OCI-LY7 (cell line): ENCODE results near the gene TREML1. TPM values are rescaled to one million over a fixed set of nuclear protein-coding genes. Genes with fewer than 3 reads are reported as not detected.

Experiments used
- BruUV-seq: library from RNA; stranded (reverse); fragments of 400-500 nt; replicated peaks from 2 replicates; lab custom pipeline; 2021; lab: Mats Ljungman, UMichigan
- CTCF ChIA-PET: fragments of 300-600 bp; sonication (Branson Sonifier 250); formaldehyde crosslinking; loops from one replicate; lab custom pipeline; 2022; ENCODE audit warnings: antibody characterized with exemption; ENCODE audit not compliant: unreplicated experiment; lab: Charles Lee
- POLR2A ChIA-PET: fragments of 300-600 bp; sonication (Branson Sonifier 250); formaldehyde crosslinking; loops from one replicate; lab custom pipeline; 2022; ENCODE audit warnings: antibody characterized with exemption; lab: Charles Lee
- DNase-seq: peaks from one replicate; pipeline ENCODE4 v3.0.0-alpha.2; 2015; ENCODE audit warnings: low spot score
- H2AFZ ChIP-seq: fragments of 200-600 bp; sonication (generic), shearing (Covaris generic); 2 replicates; pipeline ENCODE4 v1.6.1; 2014; ENCODE audit warnings: mild to moderate bottlenecking, antibody characterized with exemption, low read length, moderate library complexity
- H3K27ac ChIP-seq: fragments of 200-600 bp; sonication (generic); 2 replicates; pipeline ENCODE4 v1.5.1; 2014; ENCODE audit warnings: mixed run types, low read depth, mild to moderate bottlenecking, moderate library complexity, low read length, inconsistent platforms; ENCODE audit not compliant: poor library complexity, severe bottlenecking
- H3K36me3 ChIP-seq: fragments of 200-600 bp; sonication (generic); 2 replicates; pipeline ENCODE4 v1.6.1; 2014; ENCODE audit warnings: mild to moderate bottlenecking, antibody characterized with exemption, low read length, moderate library complexity, mixed read lengths; ENCODE audit not compliant: insufficient read depth
- H3K4me1 ChIP-seq: fragments of 200-600 bp; sonication (generic); 2 replicates; pipeline ENCODE4 v1.5.1; 2014; ENCODE audit warnings: mild to moderate bottlenecking, low read length; ENCODE audit not compliant: insufficient read depth, poor library complexity, severe bottlenecking
- H3K4me2 ChIP-seq: fragments of 200-600 bp; sonication (generic); 2 replicates; pipeline ENCODE4 v1.6.1; 2014; ENCODE audit warnings: mild to moderate bottlenecking, low read length
- H3K4me3 ChIP-seq: fragments of 200-600 bp; sonication (generic); 2 replicates; pipeline ENCODE4 v1.5.1; 2014; ENCODE audit warnings: mild to moderate bottlenecking, low read depth, low read length; ENCODE audit not compliant: poor library complexity, severe bottlenecking
- H3K79me2 ChIP-seq: fragments of 200-600 bp; sonication (generic); 2 replicates; pipeline ENCODE4 v1.6.1; 2016; ENCODE audit warnings: low read depth, mild to moderate bottlenecking, low read length, moderate library complexity, mixed read lengths; ENCODE audit not compliant: insufficient read depth
- H3K9me2 ChIP-seq: fragments of 200-600 bp; sonication (generic); 2 replicates; pipeline ENCODE4 v1.6.1; 2016; ENCODE audit warnings: mild to moderate bottlenecking, low read length, mixed read lengths; ENCODE audit not compliant: insufficient read depth
- H3K9me3 ChIP-seq: fragments of 200-600 bp; sonication (generic); 2 replicates; pipeline ENCODE4 v1.6.1; 2014; ENCODE audit warnings: mild to moderate bottlenecking, mixed run types, low read length, mixed read lengths
- H4K20me1 ChIP-seq: fragments of 200-600 bp; sonication (generic); 2 replicates; pipeline ENCODE4 v1.6.1; 2014; ENCODE audit warnings: mild to moderate bottlenecking, antibody characterized with exemption, low read length, moderate library complexity, mixed read lengths; ENCODE audit not compliant: insufficient read depth
- CTCF ChIP-seq: fragments of 200-600 bp; sonication (generic); conservative IDR thresholded peaks from 2 replicates; pipeline ENCODE4 v1.5.1; 2014; ENCODE audit warnings: mild to moderate bottlenecking, antibody characterized with exemption, low read length, moderate library complexity, mixed read lengths
- EZH2phosphoT487 ChIP-seq: fragments of 200-600 bp; sonication (generic); IDR thresholded peaks from 2 replicates; pipeline ENCODE4 v1.6.1; 2018; ENCODE audit warnings: low read depth, borderline replicate concordance, mild to moderate bottlenecking, mixed run types, antibody characterized with exemption, low read length, moderate library complexity, mixed read lengths
- intact Hi-C: fragments of 100-400 bp; cut with micrococcal nuclease; formaldehyde crosslinking; loops from one replicate; pipeline ENCODE4 v1.10.0; 2022; ENCODE audit not compliant: unreplicated experiment
- total RNA-seq, 2 experiments: library from RNA; depleted of rRNA in 1 of 2; stranded (reverse); fragments of >200 nt in 1 of 2; shearing (Covaris generic) in 1 of 2; gene quantifications; 2 replicates each; pipeline ENCODE4 v1.2.3, GENCODE V29; 2014 to 2022

TREML1 gene
- total RNA-seq, 2 experiments from 2014 or later = not detected

GRCh38 chr6:41193171-41193734, 39.1 kb upstream of the TREML1 start:
- Histone ChIP-seq H4K20me1 (no peaks in the 10 kb centered on the region), H3K9me2 (no peaks in the 10 kb centered on the region), H3K27ac (no peak overlapping the region), H3K9me3 (peaks cover 16% of the 10 kb centered on the region; the same call in 1 of the 2 replicates), H3K79me2 (no peaks in the 10 kb centered on the region), H2AFZ (no peak overlapping the region), H3K36me3 (peaks cover 55% of the 10 kb centered on the region), H3K4me3 (no peak overlapping the region), H3K4me2 (no peak overlapping the region), H3K4me1 (peaks cover 2% of the 10 kb centered on the region)
- DNase-seq = no peak
- ChIA-PET CTCF (no interaction called here), POLR2A (no interaction called here)
- intact Hi-C loops = no loop called here
- BruUV-seq = no TSS peak
- no peak for TF ChIP-seq EZH2phosphoT487
- no peak for TF ChIP-seq CTCF

- no peak overlapping the region for H3K27ac ChIP-seq
- intact Hi-C loops = no loop called here
- H3K4me3 ChIP-seq = no peak overlapping the region
- no TSS peak for BruUV-seq
- ChIA-PET POLR2A (no interaction called here), CTCF (no interaction called here)
- peaks cover 41% of the 10 kb centered on the region for H3K36me3 ChIP-seq
- H4K20me1 ChIP-seq = no peaks in the 10 kb centered on the region
- peaks cover 16% of the 10 kb centered on the region; the same call in 1 of the 2 replicates for H3K9me3 ChIP-seq
- peak; percentile 31 for DNase-seq
- peak; percentile 73 for TF ChIP-seq CTCF
- no peak for TF ChIP-seq EZH2phosphoT487
- no peak overlapping the region for H2AFZ ChIP-seq
- peaks cover 3% of the 10 kb centered on the region for H3K4me1 ChIP-seq
- no peaks in the 10 kb centered on the region for H3K9me2 ChIP-seq
- no peaks in the 10 kb centered on the region for H3K79me2 ChIP-seq
- no peak overlapping the region for H3K4me2 ChIP-seq
These were observed 37.4 kb upstream of the TREML1 start for GRCh38 chr6:41191569-41191968.

- Histone ChIP-seq H3K4me2 (no peak overlapping the region), H3K79me2 (no peaks in the 10 kb centered on the region), H3K4me3 (no peak overlapping the region), H3K4me1 (peaks cover 11% of the 10 kb centered on the region), H2AFZ (no peak overlapping the region), H3K27ac (no peak overlapping the region), H3K9me2 (no peaks in the 10 kb centered on the region), H3K9me3 (peaks cover 16% of the 10 kb centered on the region; the same call in 1 of the 2 replicates), H3K36me3 (peaks cover 38% of the 10 kb centered on the region), H4K20me1 (no peaks in the 10 kb centered on the region)
- no peak for TF ChIP-seq CTCF
- no peak for TF ChIP-seq EZH2phosphoT487
- ChIA-PET POLR2A (no interaction called here), CTCF (no interaction called here)
- DNase-seq = no peak
- TSS peak; percentile 72 for BruUV-seq
- intact Hi-C loops = no loop called here
These were observed 36.6 kb upstream of the TREML1 start for GRCh38 chr6:41190791-41191190.
